ENCODE measurements around the gene ANXA10.

DNA sequence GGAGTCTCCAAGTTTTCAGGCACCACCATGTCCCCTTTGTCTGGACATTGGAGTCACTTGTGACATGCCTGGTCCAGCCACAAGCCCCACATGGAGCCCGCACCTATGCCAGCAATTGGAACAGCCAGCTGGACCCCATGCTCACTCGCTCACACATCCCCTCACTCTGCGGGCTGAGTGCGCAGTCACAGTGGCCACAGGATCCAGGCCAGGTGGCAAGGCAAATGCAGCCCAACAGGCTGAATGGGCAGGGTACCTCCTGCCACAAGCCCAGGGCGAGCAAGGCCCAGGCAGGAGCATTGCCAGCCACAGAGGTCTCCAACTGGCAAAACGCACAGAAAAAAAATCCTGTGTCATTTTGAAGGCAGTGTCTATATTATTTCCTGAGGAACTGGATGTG lies 82.0 kb downstream of the ANXA10 start:
- TF ChIP-seq, protein P1, sequence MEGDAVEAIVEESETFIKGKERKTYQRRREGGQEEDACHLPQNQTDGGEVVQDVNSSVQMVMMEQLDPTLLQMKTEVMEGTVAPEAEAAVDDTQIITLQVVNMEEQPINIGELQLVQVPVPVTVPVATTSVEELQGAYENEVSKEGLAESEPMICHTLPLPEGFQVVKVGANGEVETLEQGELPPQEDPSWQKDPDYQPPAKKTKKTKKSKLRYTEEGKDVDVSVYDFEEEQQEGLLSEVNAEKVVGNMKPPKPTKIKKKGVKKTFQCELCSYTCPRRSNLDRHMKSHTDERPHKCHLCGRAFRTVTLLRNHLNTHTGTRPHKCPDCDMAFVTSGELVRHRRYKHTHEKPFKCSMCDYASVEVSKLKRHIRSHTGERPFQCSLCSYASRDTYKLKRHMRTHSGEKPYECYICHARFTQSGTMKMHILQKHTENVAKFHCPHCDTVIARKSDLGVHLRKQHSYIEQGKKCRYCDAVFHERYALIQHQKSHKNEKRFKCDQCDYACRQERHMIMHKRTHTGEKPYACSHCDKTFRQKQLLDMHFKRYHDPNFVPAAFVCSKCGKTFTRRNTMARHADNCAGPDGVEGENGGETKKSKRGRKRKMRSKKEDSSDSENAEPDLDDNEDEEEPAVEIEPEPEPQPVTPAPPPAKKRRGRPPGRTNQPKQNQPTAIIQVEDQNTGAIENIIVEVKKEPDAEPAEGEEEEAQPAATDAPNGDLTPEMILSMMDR (IDR thresholded peaks at IDR 0.05; ENCODE audit: low read length), result no peak
- TF ChIP-seq EZH2 (IDR thresholded peaks at IDR 0.05; ENCODE audit: borderline replicate concordance, low read length), result no peak

All from OCI-LY1 (cell line).